H9 (cell line): ENCODE results near the gene LMX1A. TPM values are rescaled to one million over a fixed set of nuclear protein-coding genes. Genes with fewer than 3 reads are reported as not detected.

Experiments used
- DNase-seq: peaks from one replicate; pipeline ENCODE4 v3.0.0-alpha.2; 2017
- H2AFZ ChIP-seq: one replicate; pipeline ENCODE4 v1.6.1; 2013; ENCODE audit warnings: mild to moderate bottlenecking, low read length, control low read depth, moderate library complexity
- H2AK5ac ChIP-seq: 2 replicates; pipeline ENCODE4 v1.6.1; 2013; ENCODE audit warnings: low read length, control low read depth, mixed read lengths; ENCODE audit not compliant: insufficient read length
- H2BK120ac ChIP-seq: one replicate; pipeline ENCODE4 v1.6.1; 2013; ENCODE audit warnings: low read depth, mild to moderate bottlenecking, low read length, control low read depth, inconsistent platforms; ENCODE audit not compliant: poor library complexity, severe bottlenecking
- H2BK12ac ChIP-seq: 2 replicates; pipeline ENCODE4 v1.6.1; 2013; ENCODE audit warnings: low read length, control low read depth, mixed read lengths, low read depth; ENCODE audit not compliant: insufficient read length
- H2BK15ac ChIP-seq: 2 replicates; pipeline ENCODE4 v1.6.1; 2013; ENCODE audit warnings: low read depth, low read length, control low read depth
- H2BK20ac ChIP-seq: one replicate; pipeline ENCODE4 v1.6.1; 2013; ENCODE audit warnings: low read depth, mild to moderate bottlenecking, low read length, control low read depth, inconsistent platforms; ENCODE audit not compliant: poor library complexity, severe bottlenecking
- H2BK5ac ChIP-seq: 2 replicates; pipeline ENCODE4 v1.6.1; 2013; ENCODE audit warnings: low read length, control low read depth, mixed read lengths; ENCODE audit not compliant: insufficient read length
- H3K14ac ChIP-seq: 2 replicates; pipeline ENCODE4 v1.6.1; 2013; ENCODE audit warnings: low read length, control low read depth; ENCODE audit not compliant: insufficient read depth
- H3K18ac ChIP-seq: 2 replicates; pipeline ENCODE4 v1.6.1; 2013; ENCODE audit warnings: low read depth, mild to moderate bottlenecking, mixed read lengths, low read length, control low read depth; ENCODE audit not compliant: insufficient read length
- H3K23ac ChIP-seq: 2 replicates; pipeline ENCODE4 v1.6.1; 2013; ENCODE audit warnings: low read length, control low read depth, mixed read lengths, low read depth; ENCODE audit not compliant: insufficient read length
- H3K23me2 ChIP-seq: 2 replicates; pipeline ENCODE4 v1.6.1; 2013; ENCODE audit warnings: low read depth, mild to moderate bottlenecking, mixed read lengths, low read length, control low read depth; ENCODE audit not compliant: insufficient read length, poor library complexity, severe bottlenecking
- H3K27ac ChIP-seq: 2 replicates; pipeline ENCODE4 v1.5.1; 2013; ENCODE audit warnings: low read length, control low read depth, mixed read lengths, low read depth; ENCODE audit not compliant: insufficient read length
- H3K27me3 ChIP-seq: 2 replicates; pipeline ENCODE4 v1.6.1; 2013; ENCODE audit warnings: low read length, control low read depth, inconsistent platforms; ENCODE audit not compliant: insufficient read depth
- H3K4ac ChIP-seq: 2 replicates; pipeline ENCODE4 v1.6.1; 2013; ENCODE audit warnings: low read depth, mild to moderate bottlenecking, control low read depth, inconsistent platforms, low read length, moderate library complexity
- H3K4me1 ChIP-seq: 2 replicates; pipeline ENCODE4 v1.6.1; 2013; ENCODE audit warnings: low read length, control low read depth, inconsistent platforms; ENCODE audit not compliant: insufficient read depth
- H3K4me2 ChIP-seq: 2 replicates; pipeline ENCODE4 v1.6.1; 2013; ENCODE audit warnings: low read length, control low read depth, mixed read lengths; ENCODE audit not compliant: insufficient read length, insufficient read depth
- H3K56ac ChIP-seq: 2 replicates; pipeline ENCODE4 v1.6.1; 2013; ENCODE audit warnings: low read depth, mild to moderate bottlenecking, mixed read lengths, low read length, control low read depth; ENCODE audit not compliant: insufficient read length
- H3K79me1 ChIP-seq: 2 replicates; pipeline ENCODE4 v1.6.1; 2013; ENCODE audit warnings: low read depth, mild to moderate bottlenecking, moderate library complexity, low read length, control low read depth, inconsistent platforms; ENCODE audit not compliant: insufficient read depth, poor library complexity, severe bottlenecking
- H3K79me2 ChIP-seq: 2 replicates; pipeline ENCODE4 v1.6.1; 2013; ENCODE audit warnings: low read length, control low read depth, inconsistent platforms; ENCODE audit not compliant: insufficient read depth
- H3K9ac ChIP-seq: 2 replicates; pipeline ENCODE4 v1.6.1; 2013; ENCODE audit warnings: low read length, control low read depth, mixed read lengths; ENCODE audit not compliant: insufficient read length; ENCODE audit errors: extremely low read depth
- H3K9me3 ChIP-seq: one replicate; pipeline ENCODE4 v1.6.1; 2013; ENCODE audit warnings: low read depth, low read length, inconsistent platforms; ENCODE audit not compliant: control insufficient read depth
- H3T11ph ChIP-seq: one replicate; pipeline ENCODE4 v1.6.1; 2013; ENCODE audit warnings: mild to moderate bottlenecking, low read length, control low read depth, inconsistent platforms
- H4K20me1 ChIP-seq: one replicate; pipeline ENCODE4 v1.6.1; 2013; ENCODE audit not compliant: control insufficient read depth, insufficient read length, insufficient read depth
- H4K5ac ChIP-seq: 2 replicates; pipeline ENCODE4 v1.6.1; 2013; ENCODE audit warnings: low read depth, mild to moderate bottlenecking, mixed read lengths, low read length, control low read depth; ENCODE audit not compliant: insufficient read length
- H4K8ac ChIP-seq: replicated peaks from 2 replicates; pipeline ENCODE4 v1.6.1; 2013; ENCODE audit warnings: low read length, control low read depth, mixed read lengths, low read depth; ENCODE audit not compliant: insufficient read length
- H4K91ac ChIP-seq: 2 replicates; pipeline ENCODE4 v1.6.1; 2013; ENCODE audit warnings: low read depth, mild to moderate bottlenecking, moderate library complexity, mixed read lengths, low read length, control low read depth; ENCODE audit not compliant: insufficient read length
- H3K27ac Mint-ChIP-seq, 3 experiments: 2 replicates in 2 of 3; 3 replicates in 1 of 3; pipeline ENCODE4 v1.8.0; 2020 to 2021; ENCODE audit warnings: mixed read lengths in 3 of 3, mild to moderate bottlenecking in 1 of 3, moderate library complexity in 1 of 3
- H3K27me3 Mint-ChIP-seq: 2 replicates; pipeline ENCODE4 v1.8.0; 2021; ENCODE audit warnings: low read depth, mild to moderate bottlenecking, moderate library complexity, mixed read lengths
- H3K36me3 Mint-ChIP-seq, 3 experiments: 2 replicates in 2 of 3; 3 replicates in 1 of 3; pipeline ENCODE4 v1.8.0; 2020 to 2021; ENCODE audit warnings: low read depth in 3 of 3, mixed read lengths in 3 of 3; ENCODE audit not compliant: insufficient read depth in 1 of 3
- H3K4me1 Mint-ChIP-seq, 2 experiments: 2 replicates each; pipeline ENCODE4 v1.8.0; 2020; ENCODE audit warnings: mixed read lengths in 2 of 2
- H3K4me3 Mint-ChIP-seq, 2 experiments: 2 replicates in 1 of 2; 3 replicates in 1 of 2; pipeline ENCODE4 v1.8.0; 2020 to 2021; ENCODE audit warnings: mild to moderate bottlenecking in 2 of 2, mixed read lengths in 2 of 2, moderate library complexity in 1 of 2
- H3K9me3 Mint-ChIP-seq, 2 experiments: 2 replicates in 1 of 2; 3 replicates in 1 of 2; pipeline ENCODE4 v1.8.0; 2020; ENCODE audit warnings: mild to moderate bottlenecking in 2 of 2, mixed read lengths in 2 of 2, moderate library complexity in 1 of 2
- WGBS: extraction: QIAGEN DNeasy Blood & Tissue Kit; methylation state at CpG from one replicate; pipeline ENCODE4 v1.1.7; 2013; ENCODE audit warnings: missing lambda C conversion rate, low lambda C conversion rate, mixed read lengths; ENCODE audit not compliant: insufficient read length; ENCODE audit errors: extremely low coverage; 5-methylcytosine and 5-hydroxymethylcytosine counted together
- total RNA-seq: library from RNA; stranded (reverse); gene quantifications from 2 replicates; pipeline ENCODE4 v1.2.1, GENCODE V29; 2021
- TF ChIP-seq, protein P1 (sequence below): fragments of 200-600 bp; sonication (generic); conservative IDR thresholded peaks from 3 replicates; pipeline ENCODE4 v1.8.0; 2021; ENCODE audit warnings: antibody characterized with exemption, mild to moderate bottlenecking

LMX1A gene
- total RNA-seq, 1 experiment from 2014 or later: not detected

DNA sequence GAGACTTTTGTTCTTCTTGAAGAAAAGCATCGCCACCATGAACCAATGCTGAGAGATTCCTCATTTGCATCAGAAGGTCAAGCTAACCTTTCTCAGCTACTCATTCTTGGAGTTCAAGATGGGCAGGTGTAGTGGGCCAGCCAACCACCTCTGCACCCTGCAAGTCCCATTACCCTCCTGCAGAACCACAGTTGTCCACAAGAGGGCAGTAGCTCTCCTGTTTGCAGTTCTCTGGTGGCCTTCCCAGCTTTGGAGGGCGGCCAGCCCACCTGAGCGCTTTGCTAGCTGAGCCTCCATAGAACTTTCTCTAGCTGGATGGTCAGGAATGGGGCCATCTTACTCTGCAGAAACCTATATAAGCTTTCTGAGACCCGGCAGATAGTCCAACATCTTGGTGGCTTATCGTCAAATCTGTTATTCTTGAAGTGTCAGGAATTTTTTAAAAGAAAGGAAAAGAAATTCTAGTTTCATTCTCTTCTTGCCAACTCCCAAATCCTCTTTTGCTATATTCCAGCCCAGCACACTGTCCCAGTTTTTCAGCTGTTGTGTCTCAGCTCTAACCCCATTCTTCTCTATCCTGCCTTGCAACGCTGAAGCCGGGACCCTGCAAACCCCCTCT lies 11.0 kb upstream of the LMX1A start:
- WGBS: no CpG with 5 or more reads among the region's 7 CpGs
- no peaks in the 10 kb centered on the region for H3K36me3 Mint-ChIP-seq
- H3K4me3 Mint-ChIP-seq: no peak overlapping the region

More for the DNA sequence above, 11.0 kb upstream of the LMX1A start:
- H3K27ac ChIP-seq: no peak overlapping the region
- no peak overlapping the region for H3K14ac ChIP-seq
- H4K20me1 ChIP-seq: no peaks in the 10 kb centered on the region
- no peak overlapping the region for H4K91ac ChIP-seq
- H3K4ac ChIP-seq: no peak overlapping the region
- H2BK20ac ChIP-seq: no peak overlapping the region
- no peak overlapping the region for H2BK5ac ChIP-seq
- H3K4me2 ChIP-seq: no peak overlapping the region
- H4K5ac ChIP-seq: no peak overlapping the region
- H2AFZ ChIP-seq: no peak overlapping the region
- H3K79me1 ChIP-seq: no peaks in the 10 kb centered on the region
- no peak overlapping the region for H2BK120ac ChIP-seq
- H3K9ac ChIP-seq: no peak overlapping the region
- H3T11ph ChIP-seq: no peak overlapping the region
- no peak overlapping the region for H3K18ac ChIP-seq
- Mint-ChIP-seq H3K27ac (no peak overlapping the region), H3K4me1 (peaks cover 4 to 8% of the 10 kb centered on the region in 2 experiments), H3K9me3 (no peaks in the 10 kb centered on the region), H3K27me3 (peaks cover 87% of the 10 kb centered on the region)
- no peaks in the 10 kb centered on the region for H3K9me3 ChIP-seq
- TF ChIP-seq, protein P1, sequence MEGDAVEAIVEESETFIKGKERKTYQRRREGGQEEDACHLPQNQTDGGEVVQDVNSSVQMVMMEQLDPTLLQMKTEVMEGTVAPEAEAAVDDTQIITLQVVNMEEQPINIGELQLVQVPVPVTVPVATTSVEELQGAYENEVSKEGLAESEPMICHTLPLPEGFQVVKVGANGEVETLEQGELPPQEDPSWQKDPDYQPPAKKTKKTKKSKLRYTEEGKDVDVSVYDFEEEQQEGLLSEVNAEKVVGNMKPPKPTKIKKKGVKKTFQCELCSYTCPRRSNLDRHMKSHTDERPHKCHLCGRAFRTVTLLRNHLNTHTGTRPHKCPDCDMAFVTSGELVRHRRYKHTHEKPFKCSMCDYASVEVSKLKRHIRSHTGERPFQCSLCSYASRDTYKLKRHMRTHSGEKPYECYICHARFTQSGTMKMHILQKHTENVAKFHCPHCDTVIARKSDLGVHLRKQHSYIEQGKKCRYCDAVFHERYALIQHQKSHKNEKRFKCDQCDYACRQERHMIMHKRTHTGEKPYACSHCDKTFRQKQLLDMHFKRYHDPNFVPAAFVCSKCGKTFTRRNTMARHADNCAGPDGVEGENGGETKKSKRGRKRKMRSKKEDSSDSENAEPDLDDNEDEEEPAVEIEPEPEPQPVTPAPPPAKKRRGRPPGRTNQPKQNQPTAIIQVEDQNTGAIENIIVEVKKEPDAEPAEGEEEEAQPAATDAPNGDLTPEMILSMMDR: peak; percentile 92
- no peak overlapping the region for H3K23ac ChIP-seq
- peaks cover 5% of the 10 kb centered on the region for H3K4me1 ChIP-seq
- H3K23me2 ChIP-seq: no peaks in the 10 kb centered on the region
- no peaks in the 10 kb centered on the region for H3K79me2 ChIP-seq
- H2BK12ac ChIP-seq: no peak overlapping the region
- H2AK5ac ChIP-seq: no peak overlapping the region
- H3K56ac ChIP-seq: no peak overlapping the region
- H4K8ac ChIP-seq: no peak overlapping the region
- H2BK15ac ChIP-seq: no peak overlapping the region
- no peaks in the 10 kb centered on the region for H3K27me3 ChIP-seq
- peak; percentile 93 for DNase-seq
